Nasal cavity respiratory epithelium epithelial cell of viscerocranial mucosa (primary cell): ENCODE measurements around the gene GOSR1. TPM values are rescaled to one million over a fixed set of nuclear protein-coding genes. Genes with fewer than 3 reads are reported as not detected.

Experiments
- total RNA-seq: library from RNA; depleted of rRNA; stranded (reverse); fragments of >200 nt; gene quantifications from 2 replicates; pipeline ENCODE4 v1.2.3, GENCODE V29; 2014

GOSR1 gene
- 22.6 and 38.7 TPM in 2 replicates for total RNA-seq

GRCh38 chr17:30477083-30477773 is at the start of gene GOSR1:
GOSR1 (plus strand) TSS chr17:30477408; CDS start chr17:30477434, 26 bp downstream.

Other genes with a start within 250 kb of the GOSR1 start
- gene SLC6A4, start 241.7 kb upstream of the GOSR1 start, total RNA-seq = 0.07 and 0.34 TPM in 2 replicates
- 25.6 and 31.5 TPM in 2 replicates for gene BLMH, start 185.5 kb upstream of the GOSR1 start, total RNA-seq
- not detected in 2 replicates for gene TMIGD1, start 143.4 kb upstream of the GOSR1 start, total RNA-seq
- gene CPD, start 98.5 kb upstream of the GOSR1 start, total RNA-seq = 264 and 855 TPM in 2 replicates